Hepatocyte (in vitro differentiated cells): Measurements from ENCODE around the gene FAM222A. TPM values are rescaled to one million over a fixed set of nuclear protein-coding genes. Genes with fewer than 3 reads are reported as not detected.

Source experiments
- DNase-seq: peaks from one replicate; pipeline ENCODE4 v3.0.0-alpha.2; 2016; ENCODE audit warnings: low spot score
- H2AFZ ChIP-seq: fragments of 200-600 bp; sonication (generic); 2 replicates; pipeline ENCODE4 v1.6.0; 2016; ENCODE audit warnings: antibody characterized with exemption, mild to moderate bottlenecking
- H3K27ac ChIP-seq: fragments of 200-600 bp; sonication (generic); 2 replicates; pipeline ENCODE4 v1.5.1; 2016; ENCODE audit warnings: mild to moderate bottlenecking
- H3K27me3 ChIP-seq: fragments of 200-600 bp; sonication (generic); 2 replicates; pipeline ENCODE4 v1.6.1; 2016
- H3K36me3 ChIP-seq: fragments of 200-600 bp; sonication (generic); replicated peaks from 2 replicates; pipeline ENCODE4 v1.5.1; 2016; ENCODE audit warnings: low read depth; ENCODE audit not compliant: insufficient read depth
- H3K4me1 ChIP-seq: fragments of 200-600 bp; sonication (generic); 2 replicates; pipeline ENCODE4 v1.5.1; 2016; ENCODE audit warnings: mild to moderate bottlenecking, moderate library complexity; ENCODE audit not compliant: insufficient read depth
- H3K4me2 ChIP-seq: fragments of 200-600 bp; sonication (generic); 2 replicates; pipeline ENCODE4 v1.6.0; 2016
- H3K4me3 ChIP-seq: fragments of 200-600 bp; sonication (generic); 2 replicates; pipeline ENCODE4 v1.5.1; 2016; ENCODE audit warnings: mild to moderate bottlenecking
- H3K79me2 ChIP-seq: fragments of 200-600 bp; sonication (generic); 2 replicates; pipeline ENCODE4 v1.6.0; 2017; ENCODE audit warnings: mild to moderate bottlenecking
- H3K9me2 ChIP-seq: fragments of 200-600 bp; sonication (generic); replicated peaks from 2 replicates; pipeline ENCODE4 v1.6.0; 2017; ENCODE audit warnings: mild to moderate bottlenecking; ENCODE audit not compliant: insufficient read depth
- H3K9me3 ChIP-seq: fragments of 200-600 bp; sonication (generic); 2 replicates; pipeline ENCODE4 v1.5.1; 2016; ENCODE audit warnings: low read depth, mild to moderate bottlenecking
- H4K20me1 ChIP-seq: fragments of 200-600 bp; sonication (generic); 2 replicates; pipeline ENCODE4 v1.6.0; 2016; ENCODE audit warnings: mild to moderate bottlenecking; ENCODE audit not compliant: insufficient read depth, poor library complexity, severe bottlenecking
- CTCF ChIP-seq: fragments of 200-600 bp; sonication (generic); IDR thresholded peaks from 2 replicates; pipeline ENCODE4 v1.5.1; 2016; ENCODE audit warnings: antibody characterized with exemption, mild to moderate bottlenecking; ENCODE audit not compliant: poor library complexity
- EZH2 ChIP-seq: fragments of 200-600 bp; sonication (generic); IDR thresholded peaks from 2 replicates; pipeline ENCODE4 v1.6.1; 2016; ENCODE audit warnings: antibody characterized with exemption, mild to moderate bottlenecking, borderline replicate concordance
- EZH2phosphoT487 ChIP-seq: fragments of 200-600 bp; sonication (generic); IDR thresholded peaks from one replicate; pipeline ENCODE4 v1.6.1; 2018; ENCODE audit warnings: antibody characterized with exemption, mild to moderate bottlenecking, low read depth, moderate library complexity; ENCODE audit not compliant: unreplicated experiment, severe bottlenecking
- WGBS: methylation state at CpG from one replicate; pipeline ENCODE4 v1.1.6; 2016; ENCODE audit warnings: low lambda C conversion rate; ENCODE audit errors: missing lambda C conversion rate; 5-methylcytosine and 5-hydroxymethylcytosine counted together
- polyA plus RNA-seq: library from polyadenylated mRNA; unstranded; fragments of >200 nt; fragmentation: Nextera tagmentation; extraction: Ambion mirVana; gene quantifications from 2 replicates; pipeline ENCODE4 v1.2.1, GENCODE V29; 2016
- total RNA-seq: library from RNA; depleted of rRNA; stranded (reverse); fragments of >200 nt; gene quantifications from 2 replicates; pipeline ENCODE4 v1.2.3, GENCODE V29; 2014

FAM222A gene
- total and polyA plus RNA-seq, 2 experiments from 2014 or later: 7.4 to 11.3 TPM

GRCh38 chr12:109722022-109722720, 8.5 kb downstream of the FAM222A start:
- H3K27me3 ChIP-seq: peaks cover 13% of the 10 kb centered on the region
- TF ChIP-seq CTCF (no peak), EZH2 (no peak), EZH2phosphoT487 (no peak)
- H3K9me2 ChIP-seq: no peaks in the 10 kb centered on the region
- no peak overlapping the region for H3K4me3 ChIP-seq
- peaks cover 13% of the 10 kb centered on the region for H3K4me1 ChIP-seq
- H3K27ac ChIP-seq: no peak overlapping the region
- H3K4me2 ChIP-seq: no peak overlapping the region
- H3K79me2 ChIP-seq: no peaks in the 10 kb centered on the region
- no peak overlapping the region for H2AFZ ChIP-seq
- H3K9me3 ChIP-seq: no peaks in the 10 kb centered on the region
- DNase-seq: no peak
- H4K20me1 ChIP-seq: peaks cover under 1% of the 10 kb centered on the region
- no peaks in the 10 kb centered on the region for H3K36me3 ChIP-seq
- 80% methylated on average over 6 of the region's 6 CpGs for WGBS

GRCh38 chr12:109722721-109723094, 9.1 kb downstream of the FAM222A start:
- H3K27me3 ChIP-seq: peaks cover 10% of the 10 kb centered on the region
- H3K9me3 ChIP-seq: no peaks in the 10 kb centered on the region
- no peaks in the 10 kb centered on the region for H3K79me2 ChIP-seq
- no peak overlapping the region for H2AFZ ChIP-seq
- no peak overlapping the region for H3K4me3 ChIP-seq
- DNase-seq: no peak
- no peak overlapping the region for H3K4me2 ChIP-seq
- H4K20me1 ChIP-seq: no peaks in the 10 kb centered on the region
- H3K27ac ChIP-seq: no peak overlapping the region
- no peaks in the 10 kb centered on the region for H3K9me2 ChIP-seq
- H3K36me3 ChIP-seq: no peaks in the 10 kb centered on the region
- WGBS: 81% methylated on average over 9 of the region's 9 CpGs
- peaks cover 13% of the 10 kb centered on the region for H3K4me1 ChIP-seq
- no peak for TF ChIP-seq CTCF
- no peak for TF ChIP-seq EZH2
- TF ChIP-seq EZH2phosphoT487: no peak

- no peaks in the 10 kb centered on the region for H4K20me1 ChIP-seq
- H3K9me3 ChIP-seq: no peaks in the 10 kb centered on the region
- no peak overlapping the region for H3K4me2 ChIP-seq
- H3K4me3 ChIP-seq: no peak overlapping the region
- WGBS: 89% methylated on average over 13 of the region's 13 CpGs
- H3K36me3 ChIP-seq: no peaks in the 10 kb centered on the region
- TF ChIP-seq EZH2phosphoT487 (no peak), CTCF (no peak)
- peaks cover 7% of the 10 kb centered on the region for H3K27me3 ChIP-seq
- peaks cover 8% of the 10 kb centered on the region for H3K4me1 ChIP-seq
- H3K9me2 ChIP-seq: no peaks in the 10 kb centered on the region
- H3K27ac ChIP-seq: no peak overlapping the region
- no peak overlapping the region for H2AFZ ChIP-seq
- H3K79me2 ChIP-seq: no peaks in the 10 kb centered on the region
- DNase-seq: no peak
Observed at GRCh38 chr12:109723311-109723881, 9.8 kb downstream of the FAM222A start.
